ENCODE results near the gene HPS1. TPM values are rescaled to one million over a fixed set of nuclear protein-coding genes. Genes with fewer than 3 reads are reported as not detected.

The HPS1 gene
- polyA plus RNA-seq, 1 of the 3 experiments (the other 2 are of a cell fraction), result 41.4 TPM

DNA sequence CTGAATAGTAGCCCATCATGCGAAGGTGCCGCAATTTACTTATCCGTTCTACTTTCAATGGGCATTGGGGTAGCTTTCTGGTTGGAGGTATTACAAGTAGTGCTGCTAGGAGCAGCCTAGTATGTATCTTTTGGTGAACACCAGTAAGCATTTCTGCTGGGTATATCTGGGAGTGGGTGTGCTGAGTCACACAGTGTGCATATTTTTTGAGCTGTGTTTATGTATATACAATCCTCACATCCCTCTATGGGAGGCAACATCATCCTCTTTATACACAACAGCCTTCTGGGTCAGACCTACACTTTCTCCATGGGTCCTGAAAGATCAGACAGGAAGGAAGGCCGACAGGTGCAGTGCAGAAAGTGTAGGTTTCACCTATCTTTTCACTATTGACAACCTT lies 68.0 kb downstream of the HPS1 start (continued):
- TF ChIP-seq, protein P1, sequence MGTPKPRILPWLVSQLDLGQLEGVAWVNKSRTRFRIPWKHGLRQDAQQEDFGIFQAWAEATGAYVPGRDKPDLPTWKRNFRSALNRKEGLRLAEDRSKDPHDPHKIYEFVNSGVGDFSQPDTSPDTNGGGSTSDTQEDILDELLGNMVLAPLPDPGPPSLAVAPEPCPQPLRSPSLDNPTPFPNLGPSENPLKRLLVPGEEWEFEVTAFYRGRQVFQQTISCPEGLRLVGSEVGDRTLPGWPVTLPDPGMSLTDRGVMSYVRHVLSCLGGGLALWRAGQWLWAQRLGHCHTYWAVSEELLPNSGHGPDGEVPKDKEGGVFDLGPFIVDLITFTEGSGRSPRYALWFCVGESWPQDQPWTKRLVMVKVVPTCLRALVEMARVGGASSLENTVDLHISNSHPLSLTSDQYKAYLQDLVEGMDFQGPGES (IDR thresholded peaks at IDR 0.05; ENCODE audit: low read depth, low read length), result no peak
- TF ChIP-seq FOSL2 (IDR thresholded peaks at IDR 0.05; ENCODE audit: borderline replicate concordance, low read depth) (no peak), EZH2phosphoT487 (IDR thresholded peaks at IDR 0.05; ENCODE audit: borderline replicate concordance, low read depth) (no peak), FOXM1 (IDR thresholded peaks at IDR 0.05; ENCODE audit: low read depth) (no peak)
- TF ChIP-seq, protein P2, sequence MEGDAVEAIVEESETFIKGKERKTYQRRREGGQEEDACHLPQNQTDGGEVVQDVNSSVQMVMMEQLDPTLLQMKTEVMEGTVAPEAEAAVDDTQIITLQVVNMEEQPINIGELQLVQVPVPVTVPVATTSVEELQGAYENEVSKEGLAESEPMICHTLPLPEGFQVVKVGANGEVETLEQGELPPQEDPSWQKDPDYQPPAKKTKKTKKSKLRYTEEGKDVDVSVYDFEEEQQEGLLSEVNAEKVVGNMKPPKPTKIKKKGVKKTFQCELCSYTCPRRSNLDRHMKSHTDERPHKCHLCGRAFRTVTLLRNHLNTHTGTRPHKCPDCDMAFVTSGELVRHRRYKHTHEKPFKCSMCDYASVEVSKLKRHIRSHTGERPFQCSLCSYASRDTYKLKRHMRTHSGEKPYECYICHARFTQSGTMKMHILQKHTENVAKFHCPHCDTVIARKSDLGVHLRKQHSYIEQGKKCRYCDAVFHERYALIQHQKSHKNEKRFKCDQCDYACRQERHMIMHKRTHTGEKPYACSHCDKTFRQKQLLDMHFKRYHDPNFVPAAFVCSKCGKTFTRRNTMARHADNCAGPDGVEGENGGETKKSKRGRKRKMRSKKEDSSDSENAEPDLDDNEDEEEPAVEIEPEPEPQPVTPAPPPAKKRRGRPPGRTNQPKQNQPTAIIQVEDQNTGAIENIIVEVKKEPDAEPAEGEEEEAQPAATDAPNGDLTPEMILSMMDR (IDR thresholded peaks at IDR 0.05), result no peak

GRCh38 chr10:98377536-98377935 lies 69.2 kb downstream of the HPS1 start:
- Histone ChIP-seq H3K4me1 (ENCODE audit: control insufficient read depth in 1 of 2, insufficient read depth in 2 of 2, low read depth in 1 of 2, low read length in 1 of 2) (peaks cover 8 to 17% of the 10 kb centered on the region in 2 experiments; a peak in 2 of 4 replicates), H3F3A (replicated peaks; ENCODE audit: insufficient read depth) (no peaks in the 10 kb centered on the region), H2AFZ (ENCODE audit: low read depth) (no peak overlapping the region), H3K4me2 (no peak overlapping the region), H3K9me2 (no peaks in the 10 kb centered on the region), H4K20me1 (ENCODE audit: insufficient read depth) (no peaks in the 10 kb centered on the region), H3K36me3 (replicated peaks in 1 of 2; ENCODE audit: control insufficient read depth in 1 of 2, insufficient read depth in 2 of 2, low read length in 1 of 2) (no peaks in the 10 kb centered on the region), H3K27me3 (ENCODE audit: insufficient read depth) (no peaks in the 10 kb centered on the region), H3K27ac (ENCODE audit: low read depth in 2 of 2, low read length in 1 of 2) (no peak overlapping the region), H3K4me3 (ENCODE audit: low read depth in 2 of 2, low read length in 1 of 2) (no peak overlapping the region; a peak in 1 of 4 replicates), H3K9ac (no peak overlapping the region), H3K79me2 (ENCODE audit: insufficient read depth) (no peaks in the 10 kb centered on the region), H3K9me3 (no peaks in the 10 kb centered on the region)
- ChIA-PET CTCF (no interaction called here), POLR2A (no interaction called here)
- WGBS (ENCODE audit: low lambda C conversion rate), result 100% methylated on average over 2 of the region's 3 CpGs
- TF ChIP-seq SMC3 (IDR thresholded peaks at IDR 0.05; ENCODE audit: low read depth, low read length) (no peak), MEF2A (IDR thresholded peaks at IDR 0.05; ENCODE audit: borderline replicate concordance, low read depth) (no peak), GABPA (IDR thresholded peaks at IDR 0.05; ENCODE audit: low read depth) (no peak), EP300 (IDR thresholded peaks at IDR 0.05; ENCODE audit: borderline replicate concordance in 1 of 2, low read depth in 1 of 2, low read length in 1 of 2) (no peak), NFIC (IDR thresholded peaks at IDR 0.05; ENCODE audit: borderline replicate concordance) (no peak), SIN3A (IDR thresholded peaks at IDR 0.05; ENCODE audit: borderline replicate concordance, low read depth, low read length) (no peak), NRF1 (IDR thresholded peaks at IDR 0.05; ENCODE audit: low read depth, low read length) (no peak), FOSL2 (IDR thresholded peaks at IDR 0.05; ENCODE audit: borderline replicate concordance, low read depth) (no peak), RFX5 (IDR thresholded peaks at IDR 0.05; ENCODE audit: low read length) (no peak), YY1 (IDR thresholded peaks at IDR 0.05; ENCODE audit: low read depth) (no peak), POLR2AphosphoS5 (IDR thresholded peaks at IDR 0.05; ENCODE audit: low read depth, low read length) (no peak), EZH2phosphoT487 (IDR thresholded peaks at IDR 0.05; ENCODE audit: borderline replicate concordance, low read depth) (no peak), GATA2 (CRISPR knock-in tag; IDR thresholded peaks at IDR 0.05) (no peak), ZBTB33 (IDR thresholded peaks at IDR 0.05; ENCODE audit: borderline replicate concordance, low read depth) (no peak), USF1 (IDR thresholded peaks at IDR 0.05; ENCODE audit: borderline replicate concordance, low read depth) (no peak), TAF1 (IDR thresholded peaks at IDR 0.05; ENCODE audit: borderline replicate concordance, low read depth, low read length) (no peak)
- no peak for DNase-seq

All from SK-N-SH (cell line).